Measurements from ENCODE around the gene VN1R2.
"Not testable (repeated sequence)": the region's sequence is repeated elsewhere in the genome, so short reads cannot be mapped to it uniquely, and the experiment has no call there.

Gene VN1R2

GRCh38 chr19:53257715-53258342, at the start of gene VN1R2:
VN1R2 (plus strand) TSS chr19:53258292; CDS start chr19:53258376, 84 bp downstream.
- not testable (repeated sequence) for DNase-seq

- DNase-seq: not testable (repeated sequence)
Measured at GRCh38 chr19:53211554-53211953, 46.5 kb upstream of the VN1R2 start.

GRCh38 chr19:53212703-53213320, 45.3 kb upstream of the VN1R2 start:
- DNase-seq: no peak

GRCh38 chr19:53222716-53223115, 35.4 kb upstream of the VN1R2 start:
- DNase-seq: not testable (repeated sequence)

- no peak for DNase-seq
Measured at GRCh38 chr19:53224606-53225005, 33.5 kb upstream of the VN1R2 start.

GRCh38 chr19:53237114-53237777, 20.8 kb upstream of the VN1R2 start:
- DNase-seq: no peak

- DNase-seq: no peak
Measured at GRCh38 chr19:53246498-53246897, 11.6 kb upstream of the VN1R2 start.

GRCh38 chr19:53254411-53255341, 3.4 kb upstream of the VN1R2 start, which contains the start of gene ZNF677:
ZNF677 (minus strand) TSS chr19:53254873; CDS start chr19:53251550, 3,323 bp downstream.
- no peak for DNase-seq

- not testable (repeated sequence) for DNase-seq
Measured at GRCh38 chr19:53267623-53268022, 9.5 kb downstream of the VN1R2 start, which contains the start of gene VN1R4. VN1R4 (minus strand) TSS chr19:53267723; CDS start chr19:53267665, 58 bp downstream.

GRCh38 chr19:53269861-53270260, 11.8 kb downstream of the VN1R2 start:
- not testable (repeated sequence) for DNase-seq

- no peak for DNase-seq
Measured at GRCh38 chr19:53272044-53272443, 14.0 kb downstream of the VN1R2 start.

- DNase-seq: no peak
Measured at GRCh38 chr19:53275480-53275879, 17.4 kb downstream of the VN1R2 start.

- not testable (repeated sequence) for DNase-seq
Measured at GRCh38 chr19:53281947-53282346, 23.9 kb downstream of the VN1R2 start.

GRCh38 chr19:53285087-53285486, 27.0 kb downstream of the VN1R2 start:
- DNase-seq: no peak

GRCh38 chr19:53290758-53291549, 32.9 kb downstream of the VN1R2 start:
- no peak for DNase-seq

GRCh38 chr19:53294786-53295441, 36.8 kb downstream of the VN1R2 start:
- DNase-seq: no peak

- DNase-seq: not testable (repeated sequence)
Measured at GRCh38 chr19:53301341-53301740, 43.2 kb downstream of the VN1R2 start.

- DNase-seq: no peak
Measured at GRCh38 chr19:53308339-53308811, 50.3 kb downstream of the VN1R2 start.
